ENCODE results near the gene HDAC9. TPM values are rescaled to one million over a fixed set of nuclear protein-coding genes. Genes with fewer than 3 reads are reported as not detected.

Gene HDAC9
- total RNA-seq, 4 donors from 2014 or later: 3.0 to 14.0 (median 5.6) TPM

- in situ Hi-C loops (cut with MboI; ENCODE audit: low sequenced_read_pairs in 4 of 4) (no loop called here), intact Hi-C loops (cut with DNase I; ENCODE audit: low total_unique reads) (loop anchor here (10.0 kb wide), 1 partner anchor 1055 kb away; no protein-coding TSS in a partner anchor)
- TF ChIP-seq POLR2A (IDR thresholded peaks at IDR 0.05): no peak
- TF ChIP-seq CTCF (IDR thresholded peaks at IDR 0.05 in 4 of 5, conservative IDR thresholded peaks at IDR 0.05 in 1 of 5): no peak
- Histone ChIP-seq H3K4me3 (peak overlapping the region; percentile 7 to 48 (median 40)), H3K36me3 (no peaks in the 10 kb centered on the region), H3K27ac (peak overlapping the region; percentile 83 to 91 (median 90)), H3K9me3 (no peaks in the 10 kb centered on the region), H3K27me3 (no peaks in the 10 kb centered on the region), H3K4me1 (peaks cover 52% of the 10 kb centered on the region in 2 donors)
- DNase-seq (no peak), ATAC-seq (no peak)
Observed at GRCh38 chr7:18509481-18509880, 13.9 kb downstream of the HDAC9 start.

GRCh38 chr7:18511351-18512140 is 16.0 kb downstream of the HDAC9 start:
- intact Hi-C loops (cut with DNase I; ENCODE audit: low total_unique reads): no loop called here
- no peaks in the 10 kb centered on the region for H3K27me3 ChIP-seq
- no peaks in the 10 kb centered on the region for H3K36me3 ChIP-seq
- H3K27ac ChIP-seq: peak overlapping the region in 3 of 4 donors; percentile 1 to 91 (median 89)
- ATAC-seq (no peak), DNase-seq (no peak)
- in situ Hi-C loops (cut with MboI; ENCODE audit: low sequenced_read_pairs in 4 of 4): no loop called here
- no peaks in the 10 kb centered on the region for H3K9me3 ChIP-seq
- no peak overlapping the region for H3K4me3 ChIP-seq
- TF ChIP-seq POLR2A (IDR thresholded peaks at IDR 0.05) (no peak), CTCF (IDR thresholded peaks at IDR 0.05 in 4 of 5, conservative IDR thresholded peaks at IDR 0.05 in 1 of 5) (no peak)
- peaks cover 46 to 56% of the 10 kb centered on the region in 2 donors for H3K4me1 ChIP-seq

GRCh38 chr7:18513343-18513742 is 17.8 kb downstream of the HDAC9 start:
- in situ Hi-C loops (cut with MboI; ENCODE audit: low sequenced_read_pairs in 4 of 4) (no loop called here), intact Hi-C loops (cut with DNase I; ENCODE audit: low total_unique reads) (no loop called here)
- TF ChIP-seq POLR2A (IDR thresholded peaks at IDR 0.05) (no peak), CTCF (IDR thresholded peaks at IDR 0.05 in 4 of 5, conservative IDR thresholded peaks at IDR 0.05 in 1 of 5) (no peak)
- H3K4me3 ChIP-seq: no peak overlapping the region
- peak overlapping the region in 3 of 4 donors; percentile 6 to 24 (median 17) for H3K27ac ChIP-seq
- H3K36me3 ChIP-seq: no peaks in the 10 kb centered on the region
- H3K27me3 ChIP-seq: no peaks in the 10 kb centered on the region
- DNase-seq (no peak), ATAC-seq (no peak)
- peaks cover 51 to 61% of the 10 kb centered on the region in 2 donors for H3K4me1 ChIP-seq
- no peaks in the 10 kb centered on the region for H3K9me3 ChIP-seq

- Histone ChIP-seq H3K4me1 (peaks cover 50 to 60% of the 10 kb centered on the region in 2 donors), H3K27ac (peak overlapping the region in 1 of 4 donors; percentile 32), H3K4me3 (no peak overlapping the region), H3K9me3 (no peaks in the 10 kb centered on the region), H3K36me3 (no peaks in the 10 kb centered on the region), H3K27me3 (no peaks in the 10 kb centered on the region)
- TF ChIP-seq CTCF (IDR thresholded peaks at IDR 0.05 in 4 of 5, conservative IDR thresholded peaks at IDR 0.05 in 1 of 5) (no peak), POLR2A (IDR thresholded peaks at IDR 0.05) (no peak)
- ATAC-seq (no peak), DNase-seq (no peak)
- intact Hi-C loops (cut with DNase I; ENCODE audit: low total_unique reads) (no loop called here), in situ Hi-C loops (cut with MboI; ENCODE audit: low sequenced_read_pairs in 4 of 4) (no loop called here)
Observed at GRCh38 chr7:18515067-18515466, 19.5 kb downstream of the HDAC9 start.
